Stomach (tissue), 9 donors: ENCODE data around the gene NAA35. TPM values are rescaled to one million over a fixed set of nuclear protein-coding genes. Genes with fewer than 3 reads are reported as not detected.

Experiments
- DNase-seq, 2 donors: peaks; one replicate each; pipeline versions ENCODE4 v3.0.0 to v3.0.0-alpha.2; 2013 to 2019
- H3K27ac ChIP-seq, 5 donors: fragments of 200-600 bp in 4 of 5; sonication (generic) in 4 of 5; one replicate each; pipeline ENCODE4 v1.5.1; 2013 to 2019; ENCODE audit warnings: mild to moderate bottlenecking in 1 of 5, moderate library complexity in 1 of 5
- H3K27me3 ChIP-seq, 3 donors: fragments of 200-600 bp; sonication (generic); one replicate each; pipeline ENCODE4 v1.5.1; 2017 to 2019; ENCODE audit warnings: mixed run types in 1 of 3
- H3K36me3 ChIP-seq, 4 donors: fragments of 200-600 bp; sonication (generic); 1 replicate in 3 of 4; 2 replicates in 1 of 4; pipeline ENCODE4 v1.5.1; 2016 to 2019
- H3K4me1 ChIP-seq, 4 donors: fragments of 200-600 bp; sonication (generic); one replicate each; pipeline ENCODE4 v1.5.1; 2016 to 2019
- H3K4me3 ChIP-seq, 4 donors: fragments of 200-600 bp; sonication (generic) in 3 of 4; one replicate each; pipeline ENCODE4 v1.5.1; 2016 to 2019; ENCODE audit warnings: mild to moderate bottlenecking in 1 of 4
- H3K9me3 ChIP-seq, 4 donors: fragments of 200-600 bp; sonication (generic); one replicate each; pipeline ENCODE4 v1.5.1; 2016 to 2019
- EP300 ChIP-seq: sonication (generic); formaldehyde crosslinking; IDR thresholded peaks from one replicate; pipeline ENCODE4 v1.6.1; 2017; ENCODE audit warnings: antibody characterized with exemption
- POLR2A ChIP-seq, 4 donors: fragments of 450-650 bp; IDR thresholded peaks; one replicate each; pipeline ENCODE4 v1.6.1; 2016; ENCODE audit warnings: antibody characterized with exemption in 4 of 4, control low read depth in 2 of 4, mild to moderate bottlenecking in 1 of 4, moderate library complexity in 1 of 4
- POLR2AphosphoS5 ChIP-seq, 3 donors: sonication (generic); formaldehyde crosslinking; IDR thresholded peaks; one replicate each; pipeline ENCODE4 v1.6.1; 2016; ENCODE audit warnings: antibody characterized with exemption in 3 of 3
- WGBS, 5 donors: extraction: QIAGEN DNeasy Blood & Tissue Kit in 3 of 5; methylation state at CpG; one replicate each; pipeline versions ENCODE4 v1.1.5 to v1.1.7; 2013 to 2018; 5-methylcytosine and 5-hydroxymethylcytosine counted together
- intact Hi-C: fragments of 100-400 bp; cut with DNase I; formaldehyde crosslinking; loops from one replicate; pipeline ENCODE4 v1.15.1; 2023; ENCODE audit warnings: low total_unique reads
- polyA plus RNA-seq, 3 donors: library from polyadenylated mRNA; stranded (reverse); fragments of 200-250 nt; gene quantifications; one replicate each; pipeline ENCODE4 v1.2.3, GENCODE V29; 2013
- total RNA-seq, 5 donors: library from RNA; depleted of rRNA; stranded (reverse); fragments of >200 nt; gene quantifications; one replicate each; pipeline versions ENCODE4 v1.1.0 to v1.2.3, GENCODE V29; 2014 to 2016
- TF ChIP-seq, protein P1 (sequence below), 7 experiments: fragments of 450-650 bp in 4 of 7; fragments of 200-600 bp in 3 of 7; sonication (generic) in 3 of 7; IDR thresholded peaks; one replicate each; pipeline ENCODE4 v1.5.1; 2016 to 2019; ENCODE audit warnings: antibody characterized with exemption in 7 of 7, control low read depth in 2 of 7, mild to moderate bottlenecking in 1 of 7
- donor health status: healthy with polysubstance abuse.
- donor health status: Bipolar disorder and iron deficiency.
- donor health status: healthy.

NAA35 gene
- total and polyA plus RNA-seq, 8 donors = 6.0 to 67.0 (median 10.4) TPM

DNA sequence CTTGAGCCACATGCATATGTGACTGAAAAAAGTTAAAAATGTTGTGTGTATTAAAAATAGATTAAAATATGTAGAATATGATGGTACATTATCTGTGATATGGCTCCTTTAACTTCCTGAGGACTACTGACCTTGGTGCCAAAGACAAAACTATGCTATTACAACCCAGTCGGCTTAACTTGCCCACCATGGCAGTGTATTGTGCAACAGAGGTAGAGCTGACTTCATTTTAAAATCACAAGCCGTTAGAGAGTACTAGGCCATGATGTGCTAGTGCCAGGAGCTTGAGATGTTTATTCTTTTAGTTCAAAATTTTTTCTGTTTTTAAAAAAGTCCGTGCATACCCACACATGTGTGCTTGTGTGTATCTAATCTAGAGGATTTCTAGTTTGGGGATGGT is 46.3 kb downstream of the NAA35 start:
- no peak for TF ChIP-seq EP300
- TF ChIP-seq POLR2AphosphoS5 (IDR thresholded peaks at IDR 0.05) = no peak
- TF ChIP-seq POLR2A (IDR thresholded peaks at IDR 0.05) = no peak
- TF ChIP-seq, protein P1, sequence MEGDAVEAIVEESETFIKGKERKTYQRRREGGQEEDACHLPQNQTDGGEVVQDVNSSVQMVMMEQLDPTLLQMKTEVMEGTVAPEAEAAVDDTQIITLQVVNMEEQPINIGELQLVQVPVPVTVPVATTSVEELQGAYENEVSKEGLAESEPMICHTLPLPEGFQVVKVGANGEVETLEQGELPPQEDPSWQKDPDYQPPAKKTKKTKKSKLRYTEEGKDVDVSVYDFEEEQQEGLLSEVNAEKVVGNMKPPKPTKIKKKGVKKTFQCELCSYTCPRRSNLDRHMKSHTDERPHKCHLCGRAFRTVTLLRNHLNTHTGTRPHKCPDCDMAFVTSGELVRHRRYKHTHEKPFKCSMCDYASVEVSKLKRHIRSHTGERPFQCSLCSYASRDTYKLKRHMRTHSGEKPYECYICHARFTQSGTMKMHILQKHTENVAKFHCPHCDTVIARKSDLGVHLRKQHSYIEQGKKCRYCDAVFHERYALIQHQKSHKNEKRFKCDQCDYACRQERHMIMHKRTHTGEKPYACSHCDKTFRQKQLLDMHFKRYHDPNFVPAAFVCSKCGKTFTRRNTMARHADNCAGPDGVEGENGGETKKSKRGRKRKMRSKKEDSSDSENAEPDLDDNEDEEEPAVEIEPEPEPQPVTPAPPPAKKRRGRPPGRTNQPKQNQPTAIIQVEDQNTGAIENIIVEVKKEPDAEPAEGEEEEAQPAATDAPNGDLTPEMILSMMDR (IDR thresholded peaks at IDR 0.05) = no peak
- WGBS, 5 donors = 78 to 94% (median 89%) methylated on average over 3 of the region's 3 CpGs
- intact Hi-C loops = no loop called here

DNA sequence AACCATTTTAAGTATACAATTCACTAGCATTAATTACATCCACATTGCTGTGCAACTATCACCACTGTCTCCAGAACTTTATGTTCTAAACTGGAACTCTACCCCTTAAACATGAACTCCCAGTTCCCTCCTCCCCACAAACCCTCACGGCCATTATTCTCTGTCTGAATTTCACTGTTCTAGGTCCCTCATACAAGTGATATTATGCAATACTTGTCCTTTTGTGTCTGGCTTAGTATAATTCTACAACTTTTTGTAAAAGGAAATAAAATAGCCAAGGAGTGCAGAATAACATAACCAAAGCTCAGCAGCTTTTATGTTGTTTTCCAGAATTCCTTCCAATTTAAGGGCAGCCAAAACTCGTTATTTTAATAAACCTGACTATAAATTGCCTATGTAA is 53.2 kb downstream of the NAA35 start:
- no peak overlapping the region for H3K4me3 ChIP-seq
- no peaks in the 10 kb centered on the region for H3K27me3 ChIP-seq
- TF ChIP-seq POLR2A (IDR thresholded peaks at IDR 0.05) = no peak
- no peak for TF ChIP-seq EP300
- TF ChIP-seq, protein P1 (IDR thresholded peaks at IDR 0.05) = no peak
- TF ChIP-seq POLR2AphosphoS5 (IDR thresholded peaks at IDR 0.05) = no peak
- no peaks in the 10 kb centered on the region for H3K9me3 ChIP-seq
- peaks cover 21 to 55% (median 37%) of the 10 kb centered on the region in 4 donors for H3K36me3 ChIP-seq
- intact Hi-C loops = no loop called here
- no peaks in the 10 kb centered on the region for H3K4me1 ChIP-seq
- WGBS, 5 donors = 84 to 96% (median 85%) methylated on average over 2 of the region's 2 CpGs
- H3K27ac ChIP-seq = no peak overlapping the region
- DNase-seq = no peak

More for the DNA sequence above, 46.3 kb downstream of the NAA35 start:
- H3K27ac ChIP-seq = no peak overlapping the region
- no peak for DNase-seq
- H3K4me3 ChIP-seq = no peak overlapping the region
- no peaks in the 10 kb centered on the region for H3K9me3 ChIP-seq
- H3K36me3 ChIP-seq = peaks cover 0 to 68% (median 45%) of the 10 kb centered on the region in 4 donors
- no peaks in the 10 kb centered on the region for H3K27me3 ChIP-seq
- H3K4me1 ChIP-seq = no peaks in the 10 kb centered on the region

DNA sequence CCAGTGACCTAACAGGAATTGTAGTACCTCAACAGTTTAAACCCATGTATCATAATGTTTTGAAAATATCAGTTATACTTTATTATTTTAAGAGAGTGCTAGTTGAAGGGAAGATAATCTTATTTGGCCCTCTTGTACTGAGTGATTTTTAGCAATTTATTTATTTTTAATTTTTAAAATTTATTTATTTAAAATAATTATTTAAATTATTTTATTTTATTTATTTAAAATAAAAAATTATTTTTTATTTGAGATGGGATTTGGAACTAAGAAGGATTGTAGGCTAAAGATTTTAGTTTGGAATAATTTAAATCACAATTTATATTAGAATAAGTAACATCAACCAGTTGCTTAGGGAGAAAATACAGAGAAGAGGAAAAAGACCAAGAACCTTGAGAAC is 54.2 kb downstream of the NAA35 start:
- H3K27me3 ChIP-seq = no peaks in the 10 kb centered on the region
- TF ChIP-seq, protein P1 (IDR thresholded peaks at IDR 0.05) = no peak
- TF ChIP-seq EP300 (no peak), POLR2AphosphoS5 (IDR thresholded peaks at IDR 0.05) (no peak), POLR2A (IDR thresholded peaks at IDR 0.05) (no peak)
- no peaks in the 10 kb centered on the region for H3K9me3 ChIP-seq
- peaks cover 21 to 60% (median 43%) of the 10 kb centered on the region in 4 donors for H3K36me3 ChIP-seq
- intact Hi-C loops = no loop called here
- no peaks in the 10 kb centered on the region for H3K4me1 ChIP-seq
- no peak overlapping the region for H3K27ac ChIP-seq
- H3K4me3 ChIP-seq = no peak overlapping the region
- no peak for DNase-seq

DNA sequence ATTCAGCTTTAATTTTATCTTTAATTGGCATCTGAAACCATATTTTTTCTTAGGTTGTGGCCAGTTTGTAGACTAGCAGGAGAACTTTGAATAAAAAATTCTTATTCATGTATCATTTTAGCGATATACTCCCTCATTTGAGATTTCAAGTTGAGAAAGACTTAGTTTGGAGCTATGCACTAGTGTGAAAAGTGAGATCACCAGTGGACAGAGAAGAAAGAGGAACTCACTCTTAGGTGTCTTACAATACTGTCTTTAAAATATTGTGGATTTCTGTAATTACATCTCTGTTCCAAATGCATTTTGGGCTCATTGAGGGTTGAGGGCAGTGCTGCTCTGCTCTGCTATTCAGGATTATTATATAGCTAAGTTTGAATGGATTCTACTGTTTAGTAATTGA is 54.7 kb downstream of the NAA35 start:
- intact Hi-C loops = no loop called here
- no peak overlapping the region for H3K4me3 ChIP-seq
- H3K4me1 ChIP-seq = no peaks in the 10 kb centered on the region
- peaks cover 21 to 60% (median 45%) of the 10 kb centered on the region in 4 donors for H3K36me3 ChIP-seq
- no peak for TF ChIP-seq POLR2AphosphoS5 (IDR thresholded peaks at IDR 0.05)
- TF ChIP-seq EP300 = no peak
- TF ChIP-seq, protein P1 (IDR thresholded peaks at IDR 0.05) = no peak
- WGBS, 5 donors = 94 to 100% (median 98%) methylated on average over 1 of the region's 1 CpG
- DNase-seq = no peak
- H3K27me3 ChIP-seq = no peaks in the 10 kb centered on the region
- H3K9me3 ChIP-seq = no peaks in the 10 kb centered on the region
- no peak overlapping the region for H3K27ac ChIP-seq
